Body of pancreas (tissue), 4 donors: Measurements from ENCODE around the gene CFAP57. TPM values are rescaled to one million over a fixed set of nuclear protein-coding genes. Genes with fewer than 3 reads are reported as not detected.
A peak's percentile ranks its signal among the peaks of the same experiment; 100 is the strongest.

Experiments used
- ATAC-seq: fragments of 150-250 bp; one replicate; pipeline ENCODE4 v1.9.1; 2016
- DNase-seq, 4 donors: peaks; one replicate each; pipeline ENCODE4 v3.0.0-alpha.2; 2019
- H3K27ac ChIP-seq, 4 donors: fragments of 200-600 bp; sonication (generic); 1 replicate in 3 of 4; 2 replicates in 1 of 4; pipeline versions ENCODE4 v1.5.1 to v1.6.1; 2016 to 2019; ENCODE audit warnings: mild to moderate bottlenecking in 1 of 4, mixed read lengths in 1 of 4, moderate library complexity in 1 of 4
- H3K27me3 ChIP-seq, 2 donors: fragments of 200-600 bp; sonication (generic); one replicate each; pipeline ENCODE4 v1.6.0; 2016; ENCODE audit warnings: mild to moderate bottlenecking in 1 of 2
- H3K36me3 ChIP-seq, 2 donors: fragments of 200-600 bp; sonication (generic); replicated peaks in 1 of 2; 2 replicates each; pipeline ENCODE4 v1.5.1; 2016; ENCODE audit warnings: low read depth in 2 of 2; ENCODE audit not compliant: insufficient read depth in 1 of 2
- H3K4me1 ChIP-seq: fragments of 200-600 bp; sonication (generic); one replicate; pipeline ENCODE4 v1.6.0; 2016
- H3K4me3 ChIP-seq, 2 donors: fragments of 200-600 bp; sonication (generic); 1 replicate in 1 of 2; 2 replicates in 1 of 2; pipeline ENCODE4 v1.5.1; 2016 to 2019
- H3K9me3 ChIP-seq, 3 donors: fragments of 200-600 bp; sonication (generic); 1 replicate in 2 of 3; 2 replicates in 1 of 3; pipeline ENCODE4 v1.5.1; 2016
- POLR2A ChIP-seq, 3 donors: fragments of 450-650 bp; IDR thresholded peaks; one replicate each; pipeline ENCODE4 v1.6.1; 2016; ENCODE audit warnings: antibody characterized with exemption in 3 of 3, mild to moderate bottlenecking in 2 of 3
- WGBS, 2 donors: methylation state at CpG; one replicate each; pipeline ENCODE4 v1.1.5; 2017; 5-methylcytosine and 5-hydroxymethylcytosine counted together
- intact Hi-C: fragments of 100-400 bp; cut with DNase I; formaldehyde crosslinking; loops from one replicate; pipeline ENCODE4 v1.15.1; 2023
- total RNA-seq, 2 donors: library from RNA; depleted of rRNA; stranded (reverse); fragments of >200 nt; gene quantifications; one replicate each; pipeline ENCODE4 v1.1.0, GENCODE V29; 2016
- TF ChIP-seq, protein P1 (sequence below), 7 experiments: fragments of 450-650 bp in 4 of 7; fragments of 200-600 bp in 3 of 7; sonication (generic) in 3 of 7; IDR thresholded peaks; one replicate each; pipeline ENCODE4 v1.5.1; 2016 to 2019; ENCODE audit warnings: antibody characterized with exemption in 7 of 7

CFAP57 gene
- total RNA-seq, 2 donors from 2014 or later, result 0.26 to 1.3 TPM

DNA sequence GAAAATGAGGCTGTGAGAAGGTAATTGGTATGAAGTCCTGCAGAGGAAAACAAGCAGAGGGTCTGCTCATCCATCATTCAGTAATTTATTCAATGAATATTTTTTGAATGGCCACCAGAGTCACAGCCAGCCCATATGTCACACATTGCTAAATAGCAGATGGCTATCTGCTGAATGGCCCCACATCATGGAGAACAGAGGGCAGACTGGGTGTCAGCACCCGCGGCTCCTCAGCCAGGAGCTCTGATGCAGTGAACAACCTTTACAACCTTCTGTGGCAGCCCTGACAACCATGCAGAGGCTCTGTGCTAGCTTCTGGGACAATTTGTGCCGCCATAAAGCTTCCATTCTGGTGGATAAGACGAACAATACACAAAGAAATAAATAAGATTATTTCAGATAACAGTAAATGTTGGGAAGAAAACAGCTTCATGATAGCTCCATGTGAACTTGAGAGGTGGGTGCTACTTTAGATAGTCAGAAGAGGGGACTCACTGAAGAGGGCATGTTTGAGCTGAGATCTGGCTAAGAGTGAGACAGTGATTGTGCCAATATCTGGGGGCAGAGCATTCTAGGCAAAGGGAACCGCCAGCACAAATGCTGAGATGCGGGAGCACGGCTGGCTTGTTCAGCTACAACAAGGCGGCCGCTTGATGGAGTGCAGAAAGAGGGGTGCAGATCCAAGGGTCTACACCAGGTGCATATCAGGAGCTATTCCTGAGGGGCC lies 116.1 kb downstream of the CFAP57 start:
- H3K27ac ChIP-seq, result peak overlapping the region in 1 of 4 donors; percentile 45
- intact Hi-C loops, result no loop called here
- 80 to 88% methylated on average over 7 to 9 of the region's 9 CpGs for WGBS, 2 donors

DNA sequence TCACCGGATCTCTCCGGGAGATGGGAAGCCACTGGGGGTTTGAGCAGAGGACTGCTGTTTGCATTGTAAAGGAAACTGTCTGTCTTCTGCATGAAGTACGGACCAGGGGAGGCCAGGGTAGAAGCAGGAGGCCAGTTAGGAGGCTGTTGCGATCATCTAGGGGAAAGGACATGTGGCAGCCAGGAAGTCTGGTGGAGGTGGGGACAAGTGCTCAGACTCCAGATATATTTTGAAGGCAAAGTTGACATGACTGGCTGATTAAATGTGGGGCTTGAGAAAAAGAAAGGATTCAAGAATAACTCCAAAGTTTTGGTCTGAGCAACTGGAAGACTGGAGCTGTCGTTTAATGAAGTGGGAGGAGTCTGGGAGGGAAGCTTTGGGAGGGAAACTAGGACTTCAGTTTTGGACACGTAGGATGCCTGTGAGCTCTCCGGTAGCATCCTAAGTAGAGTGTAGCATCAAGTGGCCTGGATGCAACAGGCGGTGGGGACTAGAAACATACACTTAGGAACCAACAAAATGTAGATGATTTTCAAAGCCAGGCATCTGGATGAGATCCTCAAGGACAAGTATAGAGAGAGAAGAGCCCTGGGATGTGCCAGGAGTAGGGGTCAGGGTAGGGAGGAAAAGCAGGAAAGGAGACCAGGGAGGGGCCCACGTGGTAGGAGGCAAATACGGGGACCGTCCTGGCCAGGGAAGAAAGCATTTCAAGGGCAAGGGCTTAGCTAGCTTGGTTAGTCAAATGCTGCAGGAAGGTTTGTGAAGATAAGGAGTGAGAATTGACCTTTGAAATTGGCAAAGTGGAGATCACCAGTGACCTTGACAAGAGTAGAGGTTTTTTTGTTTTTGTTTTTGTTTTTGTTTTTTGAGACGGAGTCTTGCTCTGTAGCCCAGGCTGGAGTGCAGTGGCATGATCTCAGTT lies 116.9 kb downstream of the CFAP57 start:
- no peaks in the 10 kb centered on the region for H3K36me3 ChIP-seq
- H3K9me3 ChIP-seq, result no peaks in the 10 kb centered on the region
- ATAC-seq, result no peak
- no peak for DNase-seq
- TF ChIP-seq, protein P1, sequence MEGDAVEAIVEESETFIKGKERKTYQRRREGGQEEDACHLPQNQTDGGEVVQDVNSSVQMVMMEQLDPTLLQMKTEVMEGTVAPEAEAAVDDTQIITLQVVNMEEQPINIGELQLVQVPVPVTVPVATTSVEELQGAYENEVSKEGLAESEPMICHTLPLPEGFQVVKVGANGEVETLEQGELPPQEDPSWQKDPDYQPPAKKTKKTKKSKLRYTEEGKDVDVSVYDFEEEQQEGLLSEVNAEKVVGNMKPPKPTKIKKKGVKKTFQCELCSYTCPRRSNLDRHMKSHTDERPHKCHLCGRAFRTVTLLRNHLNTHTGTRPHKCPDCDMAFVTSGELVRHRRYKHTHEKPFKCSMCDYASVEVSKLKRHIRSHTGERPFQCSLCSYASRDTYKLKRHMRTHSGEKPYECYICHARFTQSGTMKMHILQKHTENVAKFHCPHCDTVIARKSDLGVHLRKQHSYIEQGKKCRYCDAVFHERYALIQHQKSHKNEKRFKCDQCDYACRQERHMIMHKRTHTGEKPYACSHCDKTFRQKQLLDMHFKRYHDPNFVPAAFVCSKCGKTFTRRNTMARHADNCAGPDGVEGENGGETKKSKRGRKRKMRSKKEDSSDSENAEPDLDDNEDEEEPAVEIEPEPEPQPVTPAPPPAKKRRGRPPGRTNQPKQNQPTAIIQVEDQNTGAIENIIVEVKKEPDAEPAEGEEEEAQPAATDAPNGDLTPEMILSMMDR (IDR thresholded peaks at IDR 0.05), result no peak
- TF ChIP-seq POLR2A (IDR thresholded peaks at IDR 0.05), result no peak
- H3K4me1 ChIP-seq, result peaks cover 31% of the 10 kb centered on the region
- H3K27me3 ChIP-seq, result no peaks in the 10 kb centered on the region
- intact Hi-C loops, result no loop called here
- H3K27ac ChIP-seq, result peak overlapping the region in 1 of 4 donors; percentile 45
- whole genome bisulfite sequencing, 2 donors, result 55 to 65% methylated on average over 12 of the region's 12 CpGs
- no peak overlapping the region for H3K4me3 ChIP-seq

More for the DNA sequence above, 116.1 kb downstream of the CFAP57 start:
- H3K4me3 ChIP-seq, result no peak overlapping the region
- H3K9me3 ChIP-seq, result no peaks in the 10 kb centered on the region
- ATAC-seq (no peak), DNase-seq (no peak)
- H3K27me3 ChIP-seq, result no peaks in the 10 kb centered on the region
- H3K4me1 ChIP-seq, result peaks cover 39% of the 10 kb centered on the region
- no peak for TF ChIP-seq POLR2A (IDR thresholded peaks at IDR 0.05)
- TF ChIP-seq, protein P1 (IDR thresholded peaks at IDR 0.05), result no peak
- H3K36me3 ChIP-seq, result no peaks in the 10 kb centered on the region

DNA sequence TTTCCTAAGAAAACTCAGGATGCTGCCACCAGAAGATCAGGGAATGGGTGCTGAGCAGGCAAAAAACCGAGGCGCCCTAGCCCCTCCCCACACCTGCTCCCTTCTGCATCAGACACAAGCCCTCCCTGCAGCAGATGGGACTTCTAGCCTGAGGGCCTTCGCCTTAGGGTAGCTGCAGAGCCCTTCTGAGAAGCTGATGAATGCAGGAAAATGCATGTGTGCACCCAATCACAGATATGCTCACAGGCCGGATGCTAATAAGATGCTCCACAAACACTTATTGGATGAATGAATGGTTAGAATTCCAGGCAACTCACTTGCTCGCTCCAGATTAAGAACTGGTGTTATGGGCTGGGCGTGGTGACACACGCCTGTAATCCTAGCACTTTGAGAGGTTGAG lies 120.1 kb downstream of the CFAP57 start:
- Histone ChIP-seq H3K36me3 (no peaks in the 10 kb centered on the region), H3K9me3 (no peaks in the 10 kb centered on the region), H3K4me3 (no peak overlapping the region), H3K4me1 (peaks cover 32% of the 10 kb centered on the region), H3K27me3 (no peaks in the 10 kb centered on the region), H3K27ac (no peak overlapping the region)
- no peak for TF ChIP-seq POLR2A (IDR thresholded peaks at IDR 0.05)
- TF ChIP-seq, protein P1 (IDR thresholded peaks at IDR 0.05), result no peak
- intact Hi-C loops, result loop anchor here (10.0 kb wide), 1 partner anchor 63 kb away; the partner anchor contains the start of gene CDC20
- ATAC-seq (no peak), DNase-seq (no peak)
- WGBS, 2 donors, result 78 to 84% methylated on average over 7 of the region's 7 CpGs

DNA sequence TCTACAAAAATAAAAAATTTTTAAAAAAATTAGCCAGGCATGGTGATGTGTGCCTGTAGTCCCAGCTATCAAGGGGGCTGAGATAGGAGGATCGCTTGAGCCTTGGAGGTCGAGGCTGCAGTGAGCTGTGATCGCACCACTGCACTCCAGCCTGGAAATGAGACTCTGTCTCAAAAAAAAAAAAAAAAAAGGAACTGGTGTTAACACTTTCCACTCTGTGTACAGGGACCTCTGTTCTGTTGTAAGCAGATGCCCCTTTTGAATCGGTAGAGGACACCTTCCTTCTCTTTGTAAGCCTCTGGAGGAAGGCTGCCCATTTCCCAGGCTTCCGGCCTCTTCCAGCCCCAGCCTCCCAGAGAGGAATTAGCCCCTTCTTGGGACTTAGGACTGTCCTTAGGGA lies 120.5 kb downstream of the CFAP57 start:
- Histone ChIP-seq H3K4me3 (no peak overlapping the region), H3K9me3 (no peaks in the 10 kb centered on the region), H3K27ac (no peak overlapping the region), H3K4me1 (peaks cover 32% of the 10 kb centered on the region), H3K27me3 (no peaks in the 10 kb centered on the region), H3K36me3 (no peaks in the 10 kb centered on the region)
- TF ChIP-seq, protein P1 (IDR thresholded peaks at IDR 0.05), result no peak
- TF ChIP-seq POLR2A (IDR thresholded peaks at IDR 0.05), result no peak
- no peak for DNase-seq
- intact Hi-C loops, result loop anchor here (10.0 kb wide), 1 partner anchor 62 kb away; the partner anchor contains the start of gene CDC20
- WGBS, 2 donors, result 81 to 91% methylated on average over 5 of the region's 5 CpGs
- no peak for ATAC-seq
